Neural crest cell (in vitro differentiated cells): ENCODE results near the gene BMPER. TPM values are rescaled to one million over a fixed set of nuclear protein-coding genes. Genes with fewer than 3 reads are reported as not detected.

Source experiments
- DNase-seq: peaks from one replicate; pipeline ENCODE4 v3.0.0; 2021; ENCODE audit warnings: low read depth, mixed read lengths, low spot score
- H3K27ac Mint-ChIP-seq: one replicate; pipeline ENCODE4 v1.8.0; 2021; ENCODE audit warnings: mild to moderate bottlenecking, mixed read lengths; ENCODE audit not compliant: unreplicated experiment
- H3K27me3 Mint-ChIP-seq: 2 replicates; pipeline ENCODE4 v1.8.0; 2021; ENCODE audit warnings: low read depth, mild to moderate bottlenecking, mixed read lengths
- H3K36me3 Mint-ChIP-seq: 2 replicates; pipeline ENCODE4 v1.8.0; 2021; ENCODE audit warnings: low read depth, mild to moderate bottlenecking, mixed read lengths
- H3K4me1 Mint-ChIP-seq: 2 replicates; pipeline ENCODE4 v1.8.0; 2021; ENCODE audit warnings: mixed read lengths
- H3K4me3 Mint-ChIP-seq: one replicate; pipeline ENCODE4 v1.8.0; 2021; ENCODE audit warnings: mild to moderate bottlenecking, mixed read lengths
- H3K9me3 Mint-ChIP-seq: 2 replicates; pipeline ENCODE4 v1.8.0; 2021; ENCODE audit warnings: mixed read lengths
- total RNA-seq: library from RNA; stranded (reverse); gene quantifications from 2 replicates; pipeline ENCODE4 v1.2.1, GENCODE V29; 2021
- TF ChIP-seq, protein P1 (sequence below): fragments of 200-600 bp; sonication (generic); conservative IDR thresholded peaks from 2 replicates; pipeline ENCODE4 v1.5.0; 2021; ENCODE audit warnings: antibody characterized with exemption, mild to moderate bottlenecking

BMPER gene
- total RNA-seq, 1 donor from 2014 or later, result not detected

DNA sequence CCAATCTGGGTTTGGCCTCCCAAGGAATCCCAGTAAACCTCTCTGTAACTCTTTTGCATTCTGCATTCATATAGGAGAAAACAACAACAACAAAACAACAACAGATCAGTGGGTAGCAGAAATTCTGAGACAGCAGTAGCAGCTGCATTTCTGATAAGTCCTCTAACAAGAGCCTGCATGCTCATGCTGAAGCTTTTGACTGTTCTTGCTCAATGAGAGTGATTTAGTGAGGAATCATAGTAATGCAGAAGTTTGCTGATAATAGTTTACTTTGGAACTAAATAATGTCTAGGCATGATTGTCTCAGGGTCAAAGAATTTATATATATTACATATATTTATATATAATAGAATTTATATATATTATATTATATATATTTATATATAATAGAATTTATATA lies 35.2 kb downstream of the BMPER start:
- no peaks in the 10 kb centered on the region for H3K4me1 Mint-ChIP-seq
- peaks cover 6% of the 10 kb centered on the region for H3K27me3 Mint-ChIP-seq
- DNase-seq, result no peak
- no peaks in the 10 kb centered on the region for H3K36me3 Mint-ChIP-seq
- TF ChIP-seq, protein P1, sequence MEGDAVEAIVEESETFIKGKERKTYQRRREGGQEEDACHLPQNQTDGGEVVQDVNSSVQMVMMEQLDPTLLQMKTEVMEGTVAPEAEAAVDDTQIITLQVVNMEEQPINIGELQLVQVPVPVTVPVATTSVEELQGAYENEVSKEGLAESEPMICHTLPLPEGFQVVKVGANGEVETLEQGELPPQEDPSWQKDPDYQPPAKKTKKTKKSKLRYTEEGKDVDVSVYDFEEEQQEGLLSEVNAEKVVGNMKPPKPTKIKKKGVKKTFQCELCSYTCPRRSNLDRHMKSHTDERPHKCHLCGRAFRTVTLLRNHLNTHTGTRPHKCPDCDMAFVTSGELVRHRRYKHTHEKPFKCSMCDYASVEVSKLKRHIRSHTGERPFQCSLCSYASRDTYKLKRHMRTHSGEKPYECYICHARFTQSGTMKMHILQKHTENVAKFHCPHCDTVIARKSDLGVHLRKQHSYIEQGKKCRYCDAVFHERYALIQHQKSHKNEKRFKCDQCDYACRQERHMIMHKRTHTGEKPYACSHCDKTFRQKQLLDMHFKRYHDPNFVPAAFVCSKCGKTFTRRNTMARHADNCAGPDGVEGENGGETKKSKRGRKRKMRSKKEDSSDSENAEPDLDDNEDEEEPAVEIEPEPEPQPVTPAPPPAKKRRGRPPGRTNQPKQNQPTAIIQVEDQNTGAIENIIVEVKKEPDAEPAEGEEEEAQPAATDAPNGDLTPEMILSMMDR, result no peak
- no peak overlapping the region for H3K4me3 Mint-ChIP-seq
- H3K9me3 Mint-ChIP-seq, result no peaks in the 10 kb centered on the region
- no peak overlapping the region for H3K27ac Mint-ChIP-seq

DNA sequence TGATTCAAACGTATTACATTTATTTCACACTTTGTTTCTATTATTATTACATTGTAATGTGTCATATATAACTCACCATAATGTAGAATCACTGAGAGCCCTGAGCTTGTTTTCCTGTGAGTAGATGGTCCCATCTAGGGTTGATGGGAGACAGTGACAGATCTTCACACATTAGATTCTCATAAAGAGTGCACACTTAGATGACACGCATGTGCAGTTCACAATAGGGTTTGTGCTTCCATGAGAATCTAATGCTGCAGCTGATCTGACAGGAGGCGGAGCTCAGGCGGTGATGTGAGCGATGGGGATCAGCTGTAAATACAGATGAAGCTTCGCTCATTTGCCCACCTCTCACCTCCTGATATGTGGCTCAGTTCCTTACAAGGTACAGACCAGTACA lies 36.1 kb downstream of the BMPER start:
- TF ChIP-seq, protein P1, result no peak
- Mint-ChIP-seq H3K27me3 (peaks cover 6% of the 10 kb centered on the region), H3K4me1 (no peaks in the 10 kb centered on the region), H3K36me3 (no peaks in the 10 kb centered on the region), H3K9me3 (no peaks in the 10 kb centered on the region), H3K4me3 (no peak overlapping the region), H3K27ac (no peak overlapping the region)
- DNase-seq, result no peak

DNA sequence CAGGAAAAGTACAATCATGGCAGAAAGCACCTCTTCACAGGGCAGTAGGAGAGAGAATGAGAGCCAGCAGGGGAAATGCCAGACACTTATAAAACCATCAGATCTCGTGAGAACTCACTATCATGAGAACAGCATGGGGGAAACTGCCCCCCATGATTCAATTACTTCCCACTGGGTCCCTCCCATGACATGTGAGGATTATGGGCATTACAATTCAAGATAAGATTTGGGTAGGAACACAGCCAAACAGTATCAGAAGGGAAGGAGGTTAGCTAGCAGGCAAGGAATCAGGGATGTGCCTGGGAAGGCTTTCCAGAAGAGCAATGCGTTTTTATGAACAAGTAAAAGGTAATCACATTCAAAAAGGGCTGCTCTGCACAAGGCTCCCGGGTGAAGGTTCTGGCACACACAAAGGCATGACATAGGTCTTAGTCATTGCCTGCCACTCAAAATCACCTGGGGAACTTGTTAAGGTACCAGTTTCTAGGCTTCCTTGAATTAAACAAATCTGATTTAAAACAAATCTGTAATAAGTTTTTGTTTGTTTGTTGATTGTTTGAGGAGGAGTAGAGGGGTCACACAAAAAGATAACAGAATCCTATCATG lies 40.9 kb downstream of the BMPER start:
- no peak overlapping the region for H3K4me3 Mint-ChIP-seq
- no peaks in the 10 kb centered on the region for H3K4me1 Mint-ChIP-seq
- H3K9me3 Mint-ChIP-seq, result no peaks in the 10 kb centered on the region

DNA sequence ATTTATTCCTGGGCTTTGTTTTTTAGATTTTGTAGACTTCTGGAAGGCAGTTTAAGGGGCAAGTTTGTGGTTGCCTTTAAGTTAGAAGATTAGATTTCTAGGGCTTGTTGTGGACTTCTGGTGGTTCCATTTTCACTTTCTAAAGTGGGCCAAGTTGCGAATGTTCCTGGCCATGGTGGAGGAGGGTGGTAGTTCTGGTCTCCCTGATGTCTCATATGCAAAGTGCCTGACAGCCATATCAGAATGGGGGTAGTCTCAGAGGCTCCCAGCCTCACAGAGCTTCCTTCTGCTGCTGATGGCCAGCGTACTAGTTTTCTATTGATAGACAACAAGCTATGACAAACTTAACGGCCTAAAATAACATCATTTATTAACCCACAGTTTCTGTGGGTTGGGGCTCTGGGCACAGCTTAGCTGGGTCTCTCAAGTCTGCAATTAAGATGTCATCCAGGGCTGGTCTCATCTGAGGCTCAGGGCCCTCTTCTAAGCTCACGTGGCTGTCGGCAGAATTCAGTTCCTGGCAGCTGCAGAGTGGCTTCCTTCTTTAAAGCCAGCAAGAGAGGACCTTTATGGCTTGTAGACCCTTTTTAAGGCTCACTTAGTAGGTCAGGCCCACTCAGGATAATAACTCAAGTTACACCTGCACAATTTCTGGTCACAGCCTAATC lies 44.8 kb downstream of the BMPER start:
- H3K27me3 Mint-ChIP-seq, result no peaks in the 10 kb centered on the region
- TF ChIP-seq, protein P1, result no peak
- no peaks in the 10 kb centered on the region for H3K9me3 Mint-ChIP-seq
- no peaks in the 10 kb centered on the region for H3K4me1 Mint-ChIP-seq
- no peak overlapping the region for H3K27ac Mint-ChIP-seq
- DNase-seq, result no peak
- no peak overlapping the region for H3K4me3 Mint-ChIP-seq
- no peaks in the 10 kb centered on the region for H3K36me3 Mint-ChIP-seq

More for the DNA sequence above, 40.9 kb downstream of the BMPER start:
- Mint-ChIP-seq H3K27me3 (no peaks in the 10 kb centered on the region), H3K27ac (no peak overlapping the region), H3K36me3 (no peaks in the 10 kb centered on the region)
- TF ChIP-seq, protein P1, result no peak
- DNase-seq, result no peak

DNA sequence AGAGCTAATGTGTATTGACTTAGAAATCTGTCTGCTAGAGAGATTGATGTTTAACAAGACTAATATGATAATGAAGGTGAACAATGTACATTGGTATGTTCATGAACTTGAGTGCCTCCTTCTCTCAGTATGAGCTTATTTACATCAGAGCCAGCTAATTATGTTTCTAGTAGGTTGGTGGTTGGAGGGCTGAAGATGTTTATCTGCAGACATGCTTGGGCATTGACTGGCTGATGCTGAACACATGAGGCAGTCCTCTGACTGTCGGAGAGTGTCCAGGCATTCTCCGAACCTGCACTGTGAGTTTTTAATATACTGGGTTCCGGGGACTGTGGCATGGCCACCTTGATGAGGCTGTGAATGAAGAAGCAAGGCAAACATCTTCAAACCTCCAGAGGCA lies 47.5 kb downstream of the BMPER start:
- no peak overlapping the region for H3K4me3 Mint-ChIP-seq
- TF ChIP-seq, protein P1, result no peak
- H3K36me3 Mint-ChIP-seq, result no peaks in the 10 kb centered on the region
- H3K27ac Mint-ChIP-seq, result no peak overlapping the region
- no peak for DNase-seq
- H3K9me3 Mint-ChIP-seq, result no peaks in the 10 kb centered on the region
- no peaks in the 10 kb centered on the region for H3K4me1 Mint-ChIP-seq
- no peaks in the 10 kb centered on the region for H3K27me3 Mint-ChIP-seq
